Cardiac fibroblast (primary cell): Measurements from ENCODE around the gene PALM.

Experiments used
- DNase-seq, 2 donors: peaks; one replicate each; pipeline versions ENCODE4 v3.0.0 to v3.0.0-alpha.2; 2010; ENCODE audit warnings: low read depth in 2 of 2
- H3K4me3 ChIP-seq, 2 donors: replicated peaks in 1 of 2; 1 replicate in 1 of 2; 2 replicates in 1 of 2; pipeline ENCODE4 v1.5.1; 2011; ENCODE audit warnings: low read depth in 2 of 2, low read length in 2 of 2, mild to moderate bottlenecking in 2 of 2, moderate library complexity in 1 of 2
- TF ChIP-seq, protein P1 (sequence below): IDR thresholded peaks from one replicate; pipeline ENCODE4 v1.5.1; 2011; ENCODE audit warnings: low read depth, mild to moderate bottlenecking, low read length, inconsistent platforms

PALM gene

DNA sequence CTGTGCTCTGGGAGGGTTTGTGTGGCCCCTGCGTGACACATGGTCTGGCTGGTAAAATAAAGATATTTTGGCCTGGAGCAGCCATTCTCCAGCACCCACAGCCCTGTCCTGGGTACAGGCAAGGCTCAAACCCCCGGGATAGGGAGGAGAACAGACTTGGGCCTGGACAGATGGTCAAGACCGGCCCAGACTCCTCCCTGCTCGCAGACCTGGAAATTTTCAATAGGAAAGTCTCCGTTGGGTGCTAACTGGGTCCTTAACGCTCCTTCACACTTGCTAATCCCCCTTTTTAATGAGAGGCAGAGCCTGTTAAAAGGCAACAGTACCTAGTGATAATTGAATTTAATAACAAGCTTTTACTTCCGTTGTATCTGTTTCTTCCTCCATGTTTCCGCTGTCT, 2.5 kb downstream of the PALM start:
- DNase-seq: no peak
- H3K4me3 ChIP-seq: no peak overlapping the region
- TF ChIP-seq, protein P1, sequence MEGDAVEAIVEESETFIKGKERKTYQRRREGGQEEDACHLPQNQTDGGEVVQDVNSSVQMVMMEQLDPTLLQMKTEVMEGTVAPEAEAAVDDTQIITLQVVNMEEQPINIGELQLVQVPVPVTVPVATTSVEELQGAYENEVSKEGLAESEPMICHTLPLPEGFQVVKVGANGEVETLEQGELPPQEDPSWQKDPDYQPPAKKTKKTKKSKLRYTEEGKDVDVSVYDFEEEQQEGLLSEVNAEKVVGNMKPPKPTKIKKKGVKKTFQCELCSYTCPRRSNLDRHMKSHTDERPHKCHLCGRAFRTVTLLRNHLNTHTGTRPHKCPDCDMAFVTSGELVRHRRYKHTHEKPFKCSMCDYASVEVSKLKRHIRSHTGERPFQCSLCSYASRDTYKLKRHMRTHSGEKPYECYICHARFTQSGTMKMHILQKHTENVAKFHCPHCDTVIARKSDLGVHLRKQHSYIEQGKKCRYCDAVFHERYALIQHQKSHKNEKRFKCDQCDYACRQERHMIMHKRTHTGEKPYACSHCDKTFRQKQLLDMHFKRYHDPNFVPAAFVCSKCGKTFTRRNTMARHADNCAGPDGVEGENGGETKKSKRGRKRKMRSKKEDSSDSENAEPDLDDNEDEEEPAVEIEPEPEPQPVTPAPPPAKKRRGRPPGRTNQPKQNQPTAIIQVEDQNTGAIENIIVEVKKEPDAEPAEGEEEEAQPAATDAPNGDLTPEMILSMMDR: no peak

DNA sequence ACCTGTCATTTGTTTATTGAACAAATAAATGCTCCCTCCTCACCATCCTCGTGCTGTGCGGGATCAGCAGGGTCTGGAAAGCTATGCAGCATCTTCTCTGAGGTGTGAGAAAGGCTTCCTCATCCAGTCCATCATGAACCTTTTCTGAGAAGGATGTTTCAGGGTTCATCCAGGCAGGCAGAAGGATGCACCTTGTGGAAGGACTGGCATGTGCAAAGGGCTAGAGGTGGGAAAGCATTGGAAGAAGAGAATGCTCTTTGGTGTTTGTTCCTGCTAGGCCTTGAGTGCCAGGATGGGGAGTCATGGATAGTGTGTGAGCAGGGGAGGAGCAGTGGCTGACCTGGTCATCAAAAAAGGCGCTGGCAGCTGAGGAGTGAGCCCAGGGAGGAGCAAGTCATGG, 6.6 kb downstream of the PALM start:
- TF ChIP-seq, protein P1: no peak
- no peak overlapping the region for H3K4me3 ChIP-seq
- no peak for DNase-seq

DNA sequence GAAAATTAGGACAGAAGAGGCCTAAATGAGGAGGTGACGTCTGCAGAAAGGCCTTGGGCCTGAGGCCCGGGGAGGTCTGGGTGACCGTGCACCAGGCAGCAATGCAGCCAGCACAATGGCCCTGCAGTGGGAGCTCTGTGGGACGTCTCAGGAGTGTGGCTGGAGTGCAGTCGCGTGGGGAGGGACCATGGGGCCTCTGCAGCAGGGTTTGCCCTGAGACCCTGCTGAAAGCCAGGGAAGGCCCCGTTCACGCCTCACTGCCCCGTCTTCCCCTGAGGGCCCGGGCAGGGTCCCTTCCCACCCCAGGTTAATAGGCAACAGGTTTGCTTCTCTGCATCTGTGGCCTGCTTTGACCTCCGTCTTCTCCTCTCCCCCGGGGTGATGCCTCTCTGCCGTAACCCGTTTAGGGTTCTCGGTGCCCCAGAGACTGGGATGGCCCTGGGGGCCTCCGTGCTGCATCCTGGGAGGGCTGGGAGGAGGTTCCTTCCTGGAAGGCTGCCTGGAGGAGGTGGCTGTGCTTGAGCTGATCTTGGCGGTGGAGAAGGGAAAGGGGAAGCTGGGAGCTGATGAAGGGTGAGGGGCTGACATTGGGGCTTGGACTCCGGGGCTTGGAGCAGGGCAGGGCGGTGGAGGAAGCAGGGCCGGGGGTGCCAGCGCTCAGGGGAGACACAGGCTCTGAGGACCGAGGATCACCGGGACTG, 9.7 kb downstream of the PALM start:
- TF ChIP-seq, protein P1: no peak
- no peak overlapping the region for H3K4me3 ChIP-seq
- no peak for DNase-seq

DNA sequence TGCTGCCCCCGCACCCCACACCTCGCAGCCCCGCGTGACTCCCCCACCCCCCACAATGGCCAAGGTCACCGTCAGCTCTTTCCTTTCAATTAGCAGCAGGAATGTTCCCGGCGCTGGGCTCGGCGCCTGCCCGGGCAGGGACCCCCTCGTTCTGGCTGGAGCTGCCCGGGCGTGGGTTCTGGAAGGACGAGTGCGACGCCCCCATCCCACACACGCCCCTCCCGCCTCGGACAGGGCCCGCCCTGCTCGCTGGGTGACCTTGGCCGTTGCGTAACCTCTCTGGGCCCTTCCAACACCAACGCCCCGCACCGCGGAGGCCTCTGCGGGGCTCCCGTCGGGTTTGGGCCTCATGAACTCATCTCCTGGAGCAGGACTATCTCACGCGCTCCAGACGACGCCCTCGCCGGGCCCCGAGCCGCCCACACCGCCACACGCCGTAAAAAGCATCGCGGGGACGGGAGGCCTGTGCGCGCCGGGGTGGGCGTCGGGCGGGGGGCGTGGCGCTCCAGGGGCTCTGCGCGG, 10.3 kb downstream of the PALM start:
- H3K4me3 ChIP-seq: no peak overlapping the region
- TF ChIP-seq, protein P1: no peak
- DNase-seq: peak in 1 of 2 donors; percentile 84

DNA sequence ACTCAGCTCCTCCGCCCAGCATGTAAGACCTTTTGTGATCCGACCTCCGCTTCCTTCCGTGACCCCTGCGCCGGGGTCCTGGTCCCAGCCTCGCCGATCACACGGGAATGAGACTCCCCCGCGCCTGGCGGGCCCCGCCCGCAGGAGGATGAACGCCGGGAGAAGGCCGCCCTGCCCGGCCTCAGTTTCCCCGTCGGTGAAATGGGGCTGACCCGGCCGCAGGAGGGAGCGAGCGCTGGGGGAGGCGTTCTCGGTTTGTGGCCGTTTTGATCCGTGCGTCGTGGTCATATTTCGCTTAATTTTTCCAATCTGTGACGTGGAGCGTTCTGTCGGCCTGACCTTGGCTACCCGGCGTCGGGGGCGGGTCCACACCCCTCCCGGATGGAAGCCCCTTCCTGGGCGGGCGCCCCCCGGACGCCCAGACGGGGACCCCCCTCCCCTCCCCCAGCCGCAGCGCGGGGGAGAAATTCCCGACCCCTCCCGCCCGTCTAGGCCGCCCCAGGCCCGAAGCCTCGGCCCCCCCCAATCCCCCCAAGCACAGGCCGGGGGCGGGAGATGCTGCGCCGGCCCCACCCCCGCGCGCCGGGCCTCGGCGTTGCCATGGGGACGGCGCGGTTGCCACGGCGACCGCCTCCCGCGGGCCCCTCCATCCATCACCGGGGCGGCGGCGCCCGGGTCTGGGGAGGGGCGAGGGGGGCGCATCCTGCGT, 11.1 kb downstream of the PALM start:
- no peak overlapping the region for H3K4me3 ChIP-seq
- TF ChIP-seq, protein P1: no peak
- no peak for DNase-seq

DNA sequence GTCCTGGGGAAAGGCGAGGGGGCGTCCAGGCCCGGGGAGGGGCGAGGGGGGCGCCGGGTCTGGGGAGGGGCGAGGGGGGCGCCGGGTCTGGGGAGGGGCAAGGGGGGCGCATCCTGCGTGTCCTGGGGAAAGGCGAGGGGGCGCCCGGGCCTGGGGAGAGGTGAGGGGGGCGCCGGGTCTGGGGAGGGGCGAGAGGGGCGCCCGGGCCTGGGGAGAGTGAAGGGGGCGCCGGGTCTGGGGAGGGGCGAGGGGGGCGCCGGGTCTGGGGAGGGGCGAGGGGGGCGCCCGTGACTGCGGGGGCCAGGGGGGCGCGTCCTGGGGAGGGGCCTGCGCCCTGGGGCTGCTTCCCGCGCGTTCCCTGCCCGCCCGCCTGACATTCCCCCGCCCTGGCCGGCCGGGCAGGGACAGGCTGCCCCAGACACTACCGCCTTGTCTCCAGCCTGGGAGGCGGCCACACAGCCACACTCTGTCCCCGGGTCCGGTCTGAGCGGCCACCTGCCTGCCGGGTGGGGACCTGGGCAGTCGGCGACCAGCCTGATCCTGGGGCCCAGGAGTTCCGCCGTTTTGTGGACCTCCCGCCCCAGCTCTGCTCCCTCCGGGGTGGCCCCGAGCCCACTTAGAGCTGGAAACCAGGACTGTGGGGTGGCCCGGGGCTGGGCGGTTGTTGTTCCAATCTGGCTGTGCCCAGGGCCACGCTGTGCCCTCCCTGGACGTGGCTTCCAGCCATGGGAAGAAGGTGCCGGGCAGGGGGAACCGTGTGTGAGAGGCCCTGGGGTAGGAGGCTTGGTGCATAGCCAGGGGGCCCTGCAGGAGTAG, 11.8 kb downstream of the PALM start:
- no peak overlapping the region for H3K4me3 ChIP-seq
- no peak for DNase-seq
- TF ChIP-seq, protein P1: no peak
